Osteoblast (primary cell): ENCODE measurements around the gene E2F4. TPM values are rescaled to one million over a fixed set of nuclear protein-coding genes. Genes with fewer than 3 reads are reported as not detected.

Experiments used
- DNase-seq: peaks from one replicate; pipeline ENCODE4 v3.0.0; 2011; ENCODE audit warnings: low spot score, mixed read lengths; ENCODE audit not compliant: insufficient read length; ENCODE audit errors: missing footprints
- H2AFZ ChIP-seq: 2 replicates; pipeline ENCODE4 v1.6.0; 2011; ENCODE audit warnings: mild to moderate bottlenecking, low read length
- H3K27ac ChIP-seq: 2 replicates; pipeline ENCODE4 v1.5.1; 2011; ENCODE audit warnings: mild to moderate bottlenecking, low read depth, low read length, moderate library complexity
- H3K27me3 ChIP-seq: 2 replicates; pipeline ENCODE4 v1.6.0; 2012; ENCODE audit warnings: mild to moderate bottlenecking, control low read depth, inconsistent platforms, low read length, moderate library complexity; ENCODE audit not compliant: insufficient read depth
- H3K36me3 ChIP-seq: 2 replicates; pipeline ENCODE4 v1.5.1; 2011; ENCODE audit warnings: mild to moderate bottlenecking, low read length, control low read depth, moderate library complexity; ENCODE audit not compliant: insufficient read depth
- H3K4me1 ChIP-seq: 2 replicates; pipeline ENCODE4 v1.5.1; 2011; ENCODE audit warnings: mild to moderate bottlenecking, low read length, control low read depth, moderate library complexity; ENCODE audit not compliant: insufficient read depth
- H3K4me2 ChIP-seq: 2 replicates; pipeline ENCODE4 v1.6.0; 2011; ENCODE audit warnings: mild to moderate bottlenecking, low read length; ENCODE audit not compliant: insufficient read depth
- H3K4me3 ChIP-seq: fragments of 200-600 bp; sonication (generic); 3 replicates; pipeline ENCODE4 v1.5.1; 2012; ENCODE audit warnings: mild to moderate bottlenecking, low read length, inconsistent platforms; ENCODE audit not compliant: insufficient read depth
- H3K79me2 ChIP-seq: 2 replicates; pipeline ENCODE4 v1.6.0; 2012; ENCODE audit warnings: mild to moderate bottlenecking, low read length, control low read depth, inconsistent platforms; ENCODE audit not compliant: insufficient read depth
- H3K9me3 ChIP-seq: 2 replicates; pipeline ENCODE4 v1.5.1; 2011; ENCODE audit warnings: low read depth, low read length, control low read depth
- H4K20me1 ChIP-seq: 2 replicates; pipeline ENCODE4 v1.6.0; 2012; ENCODE audit warnings: mild to moderate bottlenecking, low read length, control low read depth; ENCODE audit not compliant: insufficient read depth
- CTCF ChIP-seq: IDR thresholded peaks from 2 replicates; pipeline ENCODE4 v1.5.1; 2011; ENCODE audit warnings: mild to moderate bottlenecking, low read depth, low read length, moderate library complexity; ENCODE audit errors: extremely low read depth
- total RNA-seq: library from RNA; depleted of rRNA; stranded (reverse); fragments of >200 nt; gene quantifications from 2 replicates; pipeline ENCODE4 v1.2.3, GENCODE V29; 2012

Gene E2F4
- total RNA-seq, 1 donor: 56.5 TPM

- Histone ChIP-seq H3K27me3 (no peaks in the 10 kb centered on the region), H3K4me3 (no peak overlapping the region), H3K27ac (no peak overlapping the region)
Observed at GRCh38 chr16:67215706-67216105, 23.8 kb downstream of the E2F4 start.

GRCh38 chr16:67216612-67217490 lies 24.9 kb downstream of the E2F4 start:
- Histone ChIP-seq H2AFZ (no peak overlapping the region), H3K4me3 (no peak overlapping the region), H3K79me2 (no peaks in the 10 kb centered on the region), H3K9me3 (no peaks in the 10 kb centered on the region), H3K27me3 (no peaks in the 10 kb centered on the region), H4K20me1 (peaks cover 2% of the 10 kb centered on the region), H3K27ac (no peak overlapping the region), H3K4me1 (no peaks in the 10 kb centered on the region), H3K4me2 (no peak overlapping the region), H3K36me3 (no peaks in the 10 kb centered on the region)
- no peak for TF ChIP-seq CTCF
- no peak for DNase-seq

More at GRCh38 chr16:67215706-67216105, 23.8 kb downstream of the E2F4 start:
- no peaks in the 10 kb centered on the region for H3K9me3 ChIP-seq
- H2AFZ ChIP-seq: no peak overlapping the region
- H3K36me3 ChIP-seq: no peaks in the 10 kb centered on the region
- no peak overlapping the region for H3K4me2 ChIP-seq
- no peaks in the 10 kb centered on the region for H3K4me1 ChIP-seq
- H3K79me2 ChIP-seq: no peaks in the 10 kb centered on the region
- peaks cover 2% of the 10 kb centered on the region for H4K20me1 ChIP-seq
- DNase-seq: no peak
- no peak for TF ChIP-seq CTCF

- Histone ChIP-seq H4K20me1 (peaks cover 12% of the 10 kb centered on the region), H3K9me3 (no peaks in the 10 kb centered on the region), H3K36me3 (peaks cover 18% of the 10 kb centered on the region), H3K4me3 (no peak overlapping the region), H3K79me2 (peaks cover 35% of the 10 kb centered on the region), H3K27ac (no peak overlapping the region), H3K4me1 (peaks cover 16% of the 10 kb centered on the region), H3K27me3 (no peaks in the 10 kb centered on the region), H2AFZ (no peak overlapping the region), H3K4me2 (no peak overlapping the region)
- no peak for TF ChIP-seq CTCF
- DNase-seq: no peak
Observed at GRCh38 chr16:67223992-67224391, 32.0 kb downstream of the E2F4 start.

- Histone ChIP-seq H3K4me3 (peak overlapping the region; percentile 100), H3K27me3 (no peaks in the 10 kb centered on the region), H3K9me3 (no peaks in the 10 kb centered on the region), H3K4me1 (peaks cover 16% of the 10 kb centered on the region), H3K79me2 (peaks cover 52% of the 10 kb centered on the region), H3K4me2 (peak overlapping the region; percentile 97), H4K20me1 (peaks cover 17% of the 10 kb centered on the region), H3K27ac (peak overlapping the region; percentile 94), H3K36me3 (peaks cover 41% of the 10 kb centered on the region), H2AFZ (peak overlapping the region; percentile 96)
- DNase-seq: no peak
- TF ChIP-seq CTCF: no peak
Observed at GRCh38 chr16:67226295-67226803, 34.4 kb downstream of the E2F4 start.
